ENCODE results near the gene DSTN. TPM values are rescaled to one million over a fixed set of nuclear protein-coding genes. Genes with fewer than 3 reads are reported as not detected.

Gene DSTN
- total RNA-seq, 2 experiments from 2014 or later: 25.5 to 58.1 TPM

DNA sequence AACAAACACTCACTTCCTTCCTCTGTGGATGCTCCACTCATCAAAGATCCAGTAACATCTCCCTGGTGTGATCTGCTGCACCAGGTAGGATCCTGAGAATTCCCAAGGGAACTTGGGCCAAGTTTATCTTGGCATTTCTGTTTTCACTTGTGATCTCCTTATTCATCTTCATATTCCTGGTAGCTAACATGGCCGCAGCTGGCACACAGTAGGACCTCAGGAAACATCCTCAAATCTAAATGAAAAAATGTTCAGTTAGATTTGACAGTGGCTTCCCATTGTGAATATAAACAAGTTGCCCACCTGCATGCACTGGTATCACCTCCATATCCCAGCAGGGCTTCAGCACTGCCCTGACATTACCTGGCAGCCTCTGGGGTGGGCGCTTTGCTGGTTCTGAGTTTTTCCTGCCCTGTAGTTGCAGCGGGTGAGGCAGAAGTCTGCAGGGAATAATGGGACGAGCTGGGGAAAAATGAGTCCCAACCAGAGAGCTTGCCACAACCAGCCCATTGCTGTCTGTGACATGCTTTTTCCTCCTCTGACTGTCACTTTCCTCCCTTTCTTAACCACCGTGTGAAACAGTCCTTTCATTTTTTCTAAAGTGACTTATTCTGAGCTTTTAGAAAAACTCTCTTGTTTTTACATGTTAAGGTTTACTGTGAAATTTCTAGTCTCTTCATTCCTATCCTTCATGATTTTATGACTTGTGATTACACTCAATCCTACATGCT, 9.4 kb upstream of the DSTN start:
- intact Hi-C loops (cut with micrococcal nuclease; ENCODE audit: unreplicated experiment): no loop called here
- no peak overlapping the region for H3K27ac ChIP-seq (ENCODE audit: low read depth, low read length, poor library complexity, severe bottlenecking)
- no peak overlapping the region for H3K4me2 ChIP-seq (ENCODE audit: low read length)
- no peak overlapping the region for H2AFZ ChIP-seq (ENCODE audit: low read length)
- H3K36me3 ChIP-seq (ENCODE audit: insufficient read depth, low read length): no peaks in the 10 kb centered on the region
- no peaks in the 10 kb centered on the region for H3K9me2 ChIP-seq (ENCODE audit: insufficient read depth, low read length)
- H3K79me2 ChIP-seq (ENCODE audit: insufficient read depth, low read depth, low read length): no peaks in the 10 kb centered on the region
- H3K4me1 ChIP-seq (ENCODE audit: insufficient read depth, low read length, poor library complexity, severe bottlenecking): no peaks in the 10 kb centered on the region
- no peak overlapping the region for H3K4me3 ChIP-seq (ENCODE audit: low read depth, low read length, poor library complexity, severe bottlenecking)
- no peak for TF ChIP-seq EZH2phosphoT487 (IDR thresholded peaks at IDR 0.05; ENCODE audit: borderline replicate concordance, low read depth, low read length)
- TF ChIP-seq, protein P1, sequence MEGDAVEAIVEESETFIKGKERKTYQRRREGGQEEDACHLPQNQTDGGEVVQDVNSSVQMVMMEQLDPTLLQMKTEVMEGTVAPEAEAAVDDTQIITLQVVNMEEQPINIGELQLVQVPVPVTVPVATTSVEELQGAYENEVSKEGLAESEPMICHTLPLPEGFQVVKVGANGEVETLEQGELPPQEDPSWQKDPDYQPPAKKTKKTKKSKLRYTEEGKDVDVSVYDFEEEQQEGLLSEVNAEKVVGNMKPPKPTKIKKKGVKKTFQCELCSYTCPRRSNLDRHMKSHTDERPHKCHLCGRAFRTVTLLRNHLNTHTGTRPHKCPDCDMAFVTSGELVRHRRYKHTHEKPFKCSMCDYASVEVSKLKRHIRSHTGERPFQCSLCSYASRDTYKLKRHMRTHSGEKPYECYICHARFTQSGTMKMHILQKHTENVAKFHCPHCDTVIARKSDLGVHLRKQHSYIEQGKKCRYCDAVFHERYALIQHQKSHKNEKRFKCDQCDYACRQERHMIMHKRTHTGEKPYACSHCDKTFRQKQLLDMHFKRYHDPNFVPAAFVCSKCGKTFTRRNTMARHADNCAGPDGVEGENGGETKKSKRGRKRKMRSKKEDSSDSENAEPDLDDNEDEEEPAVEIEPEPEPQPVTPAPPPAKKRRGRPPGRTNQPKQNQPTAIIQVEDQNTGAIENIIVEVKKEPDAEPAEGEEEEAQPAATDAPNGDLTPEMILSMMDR (conservative IDR thresholded peaks at IDR 0.05; ENCODE audit: low read length): no peak
- POLR2A ChIA-PET: no interaction called here
- BruUV-seq (replicated peaks): no TSS peak
- CTCF ChIA-PET (ENCODE audit: unreplicated experiment): no interaction called here
- no peaks in the 10 kb centered on the region for H4K20me1 ChIP-seq (ENCODE audit: insufficient read depth, low read length)
- H3K9me3 ChIP-seq (ENCODE audit: low read length): no peaks in the 10 kb centered on the region
- no peak for DNase-seq (ENCODE audit: low spot score)

DNA sequence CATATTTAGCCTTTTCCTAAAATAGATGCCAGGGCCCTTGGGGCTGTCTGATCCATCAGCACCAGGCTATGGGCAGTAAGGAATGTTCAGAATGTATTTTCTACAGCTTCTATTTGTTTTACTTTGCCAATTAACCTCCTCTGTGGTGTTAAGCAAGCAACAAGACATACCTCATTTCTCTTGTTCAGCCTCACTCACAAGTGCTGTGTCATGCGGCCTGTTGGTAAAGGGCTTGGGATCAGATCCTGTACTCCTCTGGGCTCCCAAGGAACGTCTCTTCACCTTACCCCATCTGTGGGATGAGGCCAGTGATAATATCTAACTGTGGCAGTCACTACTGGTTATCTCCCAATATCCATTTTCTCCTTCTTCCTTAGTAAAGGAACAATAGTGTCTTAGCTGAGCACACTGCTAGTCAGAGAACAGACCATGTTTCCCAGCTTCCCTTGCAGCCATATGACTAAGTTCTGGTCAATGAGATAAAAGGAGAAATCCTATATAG, 7.0 kb upstream of the DSTN start:
- TF ChIP-seq, protein P1 (conservative IDR thresholded peaks at IDR 0.05; ENCODE audit: low read length): no peak
- TF ChIP-seq EZH2phosphoT487 (IDR thresholded peaks at IDR 0.05; ENCODE audit: borderline replicate concordance, low read depth, low read length): no peak
- intact Hi-C loops (cut with micrococcal nuclease; ENCODE audit: unreplicated experiment): no loop called here
- no peaks in the 10 kb centered on the region for H3K36me3 ChIP-seq (ENCODE audit: insufficient read depth, low read length)
- no peaks in the 10 kb centered on the region for H3K9me3 ChIP-seq (ENCODE audit: low read length)
- H3K4me1 ChIP-seq (ENCODE audit: insufficient read depth, low read length, poor library complexity, severe bottlenecking): no peaks in the 10 kb centered on the region
- no peak overlapping the region for H3K4me3 ChIP-seq (ENCODE audit: low read depth, low read length, poor library complexity, severe bottlenecking)
- no peaks in the 10 kb centered on the region for H3K79me2 ChIP-seq (ENCODE audit: insufficient read depth, low read depth, low read length)
- no peak for DNase-seq (ENCODE audit: low spot score)
- H2AFZ ChIP-seq (ENCODE audit: low read length): no peak overlapping the region
- H3K27ac ChIP-seq (ENCODE audit: low read depth, low read length, poor library complexity, severe bottlenecking): no peak overlapping the region
- no peaks in the 10 kb centered on the region for H3K9me2 ChIP-seq (ENCODE audit: insufficient read depth, low read length)
- H4K20me1 ChIP-seq (ENCODE audit: insufficient read depth, low read length): no peaks in the 10 kb centered on the region
- no peak overlapping the region for H3K4me2 ChIP-seq (ENCODE audit: low read length)
- POLR2A ChIA-PET: interaction anchor here (1.3 kb wide), 1 partner anchor 23 kb away, joined by 4 read pairs; no protein-coding TSS in a partner anchor
- CTCF ChIA-PET (ENCODE audit: unreplicated experiment): interaction anchor here (1.1 kb wide), 1 partner anchor 9 kb away, joined by 3 read pairs; no protein-coding TSS in a partner anchor
- BruUV-seq (replicated peaks): no TSS peak

All from OCI-LY7 (cell line).